Measurements from ENCODE around the gene GOSR1. TPM values are rescaled to one million over a fixed set of nuclear protein-coding genes. Genes with fewer than 3 reads are reported as not detected.

The GOSR1 gene
- total RNA-seq, 2 donors from 2014 or later, result 50.8 to 57.3 TPM

GRCh38 chr17:30472238-30472890, 4.8 kb upstream of the GOSR1 start:
- H3K4me1 ChIP-seq (ENCODE audit: control insufficient read depth, insufficient read depth, low read length), result no peaks in the 10 kb centered on the region
- H3K9me3 ChIP-seq (ENCODE audit: control insufficient read depth, low read length), result no peaks in the 10 kb centered on the region
- Mint-ChIP-seq H3K9me3 (no peaks in the 10 kb centered on the region), H3K27ac (no peak overlapping the region), H3K36me3 (ENCODE audit: low read depth) (no peaks in the 10 kb centered on the region), H3K27me3 (ENCODE audit: insufficient read depth) (no peaks in the 10 kb centered on the region), H3K4me1 (peaks cover 5% of the 10 kb centered on the region), H3K4me3 (no peak overlapping the region)
- no peak overlapping the region for H3K4me3 ChIP-seq (ENCODE audit: low read length)
- H3K27me3 ChIP-seq (ENCODE audit: control insufficient read depth, insufficient read depth, low read length, poor library complexity, severe bottlenecking), result no peaks in the 10 kb centered on the region
- no peak for TF ChIP-seq CTCF (conservative IDR thresholded peaks at IDR 0.05)
- H3K9ac ChIP-seq (ENCODE audit: extremely low read depth, low read length, poor library complexity, severe bottlenecking), result no peak overlapping the region
- 85 to 90% methylated on average over 7 to 10 of the region's 10 CpGs for WGBS, 2 experiments (ENCODE audit: insufficient coverage in 1 of 2, insufficient read length in 1 of 2)
- no peaks in the 10 kb centered on the region for H3K36me3 ChIP-seq (ENCODE audit: control insufficient read depth, insufficient read depth, low read length)
- DNase-seq, result no peak
- no peak overlapping the region for H3K27ac ChIP-seq (ENCODE audit: low read depth, low read length)

GRCh38 chr17:30475206-30475605, 2.0 kb upstream of the GOSR1 start:
- TF ChIP-seq CTCF (conservative IDR thresholded peaks at IDR 0.05), result no peak
- H3K27ac Mint-ChIP-seq, result no peak overlapping the region
- DNase-seq, result no peak
- H3K9me3 Mint-ChIP-seq, result no peaks in the 10 kb centered on the region
- peaks cover 14% of the 10 kb centered on the region for H3K4me1 Mint-ChIP-seq
- Histone ChIP-seq H3K4me1 (ENCODE audit: control insufficient read depth, insufficient read depth, low read length) (no peaks in the 10 kb centered on the region), H3K36me3 (ENCODE audit: control insufficient read depth, insufficient read depth, low read length) (peaks cover 13% of the 10 kb centered on the region), H3K27ac (ENCODE audit: low read depth, low read length) (no peak overlapping the region), H3K4me3 (ENCODE audit: low read length) (no peak overlapping the region), H3K27me3 (ENCODE audit: control insufficient read depth, insufficient read depth, low read length, poor library complexity, severe bottlenecking) (no peaks in the 10 kb centered on the region), H3K9ac (ENCODE audit: extremely low read depth, low read length, poor library complexity, severe bottlenecking) (no peak overlapping the region), H3K9me3 (ENCODE audit: control insufficient read depth, low read length) (no peaks in the 10 kb centered on the region)
- peaks cover 7% of the 10 kb centered on the region for H3K36me3 Mint-ChIP-seq (ENCODE audit: low read depth)
- WGBS, 2 experiments (ENCODE audit: insufficient coverage in 1 of 2, insufficient read length in 1 of 2), result 83 to 100% methylated on average over 1 to 2 of the region's 2 CpGs
- no peak overlapping the region for H3K4me3 Mint-ChIP-seq
- no peaks in the 10 kb centered on the region for H3K27me3 Mint-ChIP-seq (ENCODE audit: insufficient read depth)

- Mint-ChIP-seq H3K27ac (peak overlapping the region; percentile 99), H3K4me3 (peak overlapping the region; percentile 99), H3K36me3 (ENCODE audit: low read depth) (peaks cover 19% of the 10 kb centered on the region), H3K9me3 (no peaks in the 10 kb centered on the region), H3K27me3 (ENCODE audit: insufficient read depth) (no peaks in the 10 kb centered on the region), H3K4me1 (peaks cover 14% of the 10 kb centered on the region)
- DNase-seq, result no peak
- 60 to 65% methylated on average over 6 to 7 of the region's 7 CpGs for WGBS, 2 experiments (ENCODE audit: insufficient coverage in 1 of 2, insufficient read length in 1 of 2)
- Histone ChIP-seq H3K9ac (ENCODE audit: extremely low read depth, low read length, poor library complexity, severe bottlenecking) (no peak overlapping the region), H3K4me1 (ENCODE audit: control insufficient read depth, insufficient read depth, low read length) (no peaks in the 10 kb centered on the region), H3K36me3 (ENCODE audit: control insufficient read depth, insufficient read depth, low read length) (peaks cover 27% of the 10 kb centered on the region), H3K4me3 (ENCODE audit: low read length) (peak overlapping the region; percentile 89), H3K27me3 (ENCODE audit: control insufficient read depth, insufficient read depth, low read length, poor library complexity, severe bottlenecking) (no peaks in the 10 kb centered on the region), H3K27ac (ENCODE audit: low read depth, low read length) (no peak overlapping the region), H3K9me3 (ENCODE audit: control insufficient read depth, low read length) (no peaks in the 10 kb centered on the region)
- no peak for TF ChIP-seq CTCF (conservative IDR thresholded peaks at IDR 0.05)
These were observed 504 bp upstream of the GOSR1 start for GRCh38 chr17:30476726-30477082.

All from endodermal cell (in vitro differentiated cells).